HepG2 (cell line): ENCODE data around the gene TTLL8. TPM values are rescaled to one million over a fixed set of nuclear protein-coding genes. Genes with fewer than 3 reads are reported as not detected.
A peak's percentile ranks its signal among the peaks of the same experiment; 100 is the strongest.

Experiments used
- ATAC-seq: fragments of 200-7000 bp; cut with Tn5 transposase; 3 replicates; pipeline ENCODE4 v1.9.1; 2020; ENCODE audit warnings: mild to moderate bottlenecking, moderate library complexity
- BruUV-seq: library from RNA; stranded (reverse); fragments of 400-500 nt; replicated peaks from 2 replicates; lab custom pipeline; 2021; lab: Mats Ljungman, UMichigan
- CTCF ChIA-PET: fragments of 300-600 bp; formaldehyde crosslinking; extraction: SDS; loops from one replicate; lab custom pipeline; 2021; ENCODE audit warnings: low total read pairs, inconsistent platforms, low intra/inter-chr PET ratio; lab: Yijun Ruan, JAX
- POLR2A ChIA-PET: fragments of 350-600 bp; sonication (Branson Sonifier 250); formaldehyde crosslinking; loops from one replicate; lab custom pipeline; 2020; ENCODE audit warnings: antibody characterized with exemption, inconsistent platforms; lab: Yijun Ruan, JAX
- DNase-seq: peaks from one replicate; pipeline ENCODE4 v3.0.0-alpha.2; 2015; ENCODE audit warnings: low spot score
- FAIRE-seq: peaks from 3 replicates; lab custom pipeline; 2011; peaks lifted over from hg19 to GRCh38; lab: Jason Lieb, UNC
- H2AFZ ChIP-seq: one replicate; pipeline ENCODE4 v1.6.1; 2011; ENCODE audit warnings: low read length, inconsistent platforms
- H3K27ac ChIP-seq: fragments of 300-600 bp; 3 replicates; pipeline ENCODE4 v1.8.0; 2011; ENCODE audit warnings: mixed run types, mild to moderate bottlenecking, mixed read lengths, low read length, inconsistent platforms; ENCODE audit not compliant: insufficient read depth; ENCODE audit errors: extremely low read length
- H3K27me3 ChIP-seq, 2 experiments: fragments of 200-600 bp in 1 of 2; 2 replicates in 1 of 2; 3 replicates in 1 of 2; pipeline versions ENCODE4 v1.6.0 to v1.8.0; 2011; ENCODE audit warnings: low read length in 2 of 2, mild to moderate bottlenecking in 2 of 2, moderate library complexity in 2 of 2, inconsistent platforms in 1 of 2; ENCODE audit not compliant: insufficient read depth in 2 of 2, control insufficient read depth in 1 of 2
- H3K36me3 ChIP-seq, 2 experiments: fragments of 200-600 bp in 1 of 2; replicated peaks in 1 of 2; 2 replicates in 1 of 2; 3 replicates in 1 of 2; pipeline versions ENCODE4 v1.5.1 to v1.8.0; 2011; ENCODE audit warnings: low read length in 2 of 2, inconsistent platforms in 1 of 2; ENCODE audit not compliant: insufficient read depth in 2 of 2, control insufficient read depth in 1 of 2
- H3K4me1 ChIP-seq: 2 replicates; pipeline ENCODE4 v1.5.1; 2012; ENCODE audit warnings: low read length, inconsistent platforms; ENCODE audit not compliant: insufficient read depth
- H3K4me2 ChIP-seq: 2 replicates; pipeline ENCODE4 v1.6.0; 2011; ENCODE audit warnings: low read depth, low read length, inconsistent platforms
- H3K4me3 ChIP-seq, 3 experiments: fragments of 200-600 bp in 1 of 3; sonication (generic), shearing (Covaris generic) in 1 of 3; replicated peaks in 1 of 3; 2 replicates each; pipeline ENCODE4 v1.5.1; 2011 to 2016; ENCODE audit warnings: low read length in 3 of 3, inconsistent platforms in 2 of 3, low read depth in 2 of 3, mild to moderate bottlenecking in 2 of 3, control low read depth in 1 of 3, mixed read lengths in 1 of 3; ENCODE audit not compliant: insufficient read depth in 1 of 3
- H3K79me2 ChIP-seq: one replicate; pipeline ENCODE4 v1.6.1; 2011; ENCODE audit warnings: low read length, inconsistent platforms; ENCODE audit not compliant: insufficient read depth
- H3K9ac ChIP-seq: 2 replicates; pipeline ENCODE4 v1.6.0; 2011; ENCODE audit warnings: mild to moderate bottlenecking, low read depth, low read length, inconsistent platforms; ENCODE audit not compliant: insufficient read depth
- H3K9me3 ChIP-seq: 2 replicates; pipeline ENCODE4 v1.5.1; 2012; ENCODE audit warnings: mild to moderate bottlenecking, low read length
- H4K20me1 ChIP-seq: 2 replicates; pipeline ENCODE4 v1.6.0; 2011; ENCODE audit warnings: inconsistent platforms, mild to moderate bottlenecking, low read length, moderate library complexity; ENCODE audit not compliant: insufficient read depth
- FOXJ3 ChIP-seq: sonication (generic); formaldehyde crosslinking; IDR thresholded peaks from 2 replicates; pipeline ENCODE4 v1.4.0; 2020; ENCODE audit warnings: missing genetic modification reagents, mild to moderate bottlenecking, borderline replicate concordance
- MAFF ChIP-seq: IDR thresholded peaks from 2 replicates; pipeline ENCODE4 v1.6.1; 2011; ENCODE audit warnings: low read depth, low read length, improper control_type of control experiment
- MAFK ChIP-seq, 2 experiments: IDR thresholded peaks in 1 of 2; conservative IDR thresholded peaks in 1 of 2; 2 replicates each; pipeline ENCODE4 v1.6.1; 2011; ENCODE audit warnings: improper control_type of control experiment in 2 of 2, low read length in 2 of 2
- RAD21 ChIP-seq: fragments of 450-650 bp; formaldehyde crosslinking; IDR thresholded peaks from 2 replicates; pipeline ENCODE4 v1.5.0; 2020; ENCODE audit warnings: mild to moderate bottlenecking
- SRY ChIP-seq: sonication (generic); formaldehyde crosslinking; IDR thresholded peaks from 2 replicates; pipeline ENCODE4 v1.8.0; 2022; ENCODE audit warnings: mild to moderate bottlenecking, missing genetic modification reagents
- ZNF333 ChIP-seq: sonication (generic); formaldehyde crosslinking; IDR thresholded peaks from 2 replicates; pipeline ENCODE4 v1.4.0; 2020; ENCODE audit warnings: mild to moderate bottlenecking, missing genetic modification reagents, borderline replicate concordance
- ZNF34 ChIP-seq: sonication (generic); formaldehyde crosslinking; IDR thresholded peaks from 2 replicates; pipeline ENCODE4 v1.4.0; 2020; ENCODE audit warnings: mild to moderate bottlenecking, missing genetic modification reagents, borderline replicate concordance
- ZNF614 ChIP-seq: IDR thresholded peaks from 2 replicates; pipeline ENCODE4 v1.6.1; 2018; ENCODE audit warnings: missing biosample characterization, missing genetic modification reagents, inconsistent platforms, borderline replicate concordance
- WGBS: methylation state at CpG from one replicate; pipeline ENCODE4 v1.1.6; 2017; ENCODE audit warnings: low lambda C conversion rate; 5-methylcytosine and 5-hydroxymethylcytosine counted together
- in situ Hi-C: cut with HindIII; loops from 2 replicates; pipeline ENCODE4 v1.10.0; 2017; ENCODE audit warnings: low pct_unique_long_range_greater_than_20kb; ENCODE audit not compliant: extremely low pct_ligation_motif_present
- intact Hi-C: fragments of 100-400 bp; cut with micrococcal nuclease; formaldehyde crosslinking; loops from one replicate; pipeline ENCODE4 v1.10.0; 2022; ENCODE audit not compliant: unreplicated experiment
- polyA plus RNA-seq, 8 experiments: library from polyadenylated mRNA; depleted of rRNA in 3 of 8; stranded (reverse) in 7 of 8; unstranded in 1 of 8; fragments of >200 nt; fragmentation: Illumina TruSeq in 4 of 8; extraction: Trizol in 4 of 8; gene quantifications; 2 replicates each; pipeline versions ENCODE4 v1.2.1 to v1.2.3, GENCODE V29; 2011 to 2016; ENCODE audit warnings: low read depth in 4 of 8, missing spikeins in 1 of 8, mixed read lengths in 1 of 8; ENCODE audit not compliant: insufficient read depth in 1 of 8
- total RNA-seq, 5 experiments: library from RNA; depleted of rRNA; stranded (reverse); fragments of >200 nt; fragmentation: Illumina TruSeq; extraction: Trizol; gene quantifications; 2 replicates each; pipeline ENCODE4 v1.2.3, GENCODE V29; 2016; ENCODE audit warnings: low read depth in 1 of 5
- TF ChIP-seq, protein P1 (sequence below): sonication (generic); formaldehyde crosslinking; IDR thresholded peaks from 2 replicates; pipeline ENCODE4 v1.5.0; 2020; ENCODE audit warnings: missing genetic modification reagents, mild to moderate bottlenecking, borderline replicate concordance

TTLL8 gene
- total and polyA plus RNA-seq, 2 of the 13 experiments (the other 11 are each of a cell fraction or from before 2014, with no cell fraction given), result not detected

DNA sequence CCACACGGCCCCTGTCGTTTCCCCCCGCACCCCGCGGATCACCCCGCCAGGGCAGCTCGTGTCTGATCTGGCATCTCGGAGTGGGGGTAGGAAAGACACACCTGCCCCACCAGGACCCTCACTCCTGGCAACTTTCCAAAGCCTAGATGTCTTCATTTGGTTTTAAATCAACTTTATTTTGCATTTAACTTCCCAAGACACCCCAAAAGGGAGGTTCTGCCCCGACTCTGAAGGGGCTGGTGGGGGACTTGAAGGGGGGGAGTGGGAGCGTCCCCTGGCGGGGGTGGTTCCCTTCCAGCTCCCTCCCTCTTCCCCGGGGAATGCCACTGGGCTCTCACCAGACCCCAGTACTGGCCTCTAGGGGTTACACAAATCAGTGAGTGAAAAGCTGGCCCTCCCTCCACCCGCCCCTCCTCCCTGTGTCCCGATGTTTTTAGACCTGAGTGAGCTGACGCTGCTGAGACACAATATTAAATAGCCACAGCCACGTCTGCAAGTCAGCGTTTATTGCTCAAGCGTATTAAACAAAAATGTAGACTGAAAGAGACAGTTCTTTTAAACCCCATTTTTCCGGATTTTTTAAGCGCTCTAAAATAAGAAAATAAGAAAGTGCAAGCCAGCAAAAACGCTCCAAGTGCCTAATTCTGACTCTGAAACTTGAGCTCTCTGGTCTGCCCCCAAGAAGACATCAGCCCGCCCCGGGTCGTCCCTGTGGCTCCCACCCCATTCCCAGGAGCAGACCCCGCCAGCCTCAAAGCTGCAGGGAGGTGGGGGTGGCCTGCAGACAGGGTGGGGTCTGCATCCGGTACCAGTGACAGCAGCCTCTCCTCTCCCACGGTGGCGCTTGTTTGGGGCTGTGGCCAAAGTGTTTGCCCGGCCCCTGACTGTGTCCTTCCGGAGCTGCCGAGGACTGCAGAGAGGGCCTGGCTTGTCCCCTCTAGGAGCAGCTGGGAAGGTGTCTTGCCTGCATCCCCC is 1.1 kb upstream of the TTLL8 start:
- intact Hi-C loops, result no loop called here
- FAIRE-seq (no peak), DNase-seq (peak; percentile 24), ATAC-seq (peak; percentile 34; the same call in 2 of the 3 replicates)
- no TSS peak for BruUV-seq
- no peaks in the 10 kb centered on the region for H3K79me2 ChIP-seq
- 44% methylated on average over 20 of the region's 31 CpGs for WGBS
- no peaks in the 10 kb centered on the region for H3K36me3 ChIP-seq
- H4K20me1 ChIP-seq, result no peaks in the 10 kb centered on the region
- H3K9me3 ChIP-seq, result no peaks in the 10 kb centered on the region
- TF ChIP-seq MAFF (peak; percentile 43; the same call in 1 of the 2 replicates), ZNF34 (no peak), MAFK (conservative IDR thresholded peaks at IDR 0.05 in 1 of 2, IDR thresholded peaks at IDR 0.05 in 1 of 2; ENCODE audit: low read length in 2 of 2) (peak; percentile 56 to 59; a peak in 3 of 4 replicates), FOXJ3 (CRISPR knock-in tag) (no peak)
- POLR2A ChIA-PET, result no interaction called here
- H3K27ac ChIP-seq, result no peak overlapping the region
- H3K27me3 ChIP-seq, result peaks cover 4 to 29% of the 10 kb centered on the region in 2 experiments
- H3K4me3 ChIP-seq, result no peak overlapping the region
- in situ Hi-C loops, result no loop called here
- CTCF ChIA-PET, result no interaction called here
- H2AFZ ChIP-seq, result no peak overlapping the region
- no peak overlapping the region for H3K4me2 ChIP-seq
- H3K9ac ChIP-seq, result no peak overlapping the region
- H3K4me1 ChIP-seq, result peaks cover 7% of the 10 kb centered on the region; the same call in 1 of the 2 replicates

DNA sequence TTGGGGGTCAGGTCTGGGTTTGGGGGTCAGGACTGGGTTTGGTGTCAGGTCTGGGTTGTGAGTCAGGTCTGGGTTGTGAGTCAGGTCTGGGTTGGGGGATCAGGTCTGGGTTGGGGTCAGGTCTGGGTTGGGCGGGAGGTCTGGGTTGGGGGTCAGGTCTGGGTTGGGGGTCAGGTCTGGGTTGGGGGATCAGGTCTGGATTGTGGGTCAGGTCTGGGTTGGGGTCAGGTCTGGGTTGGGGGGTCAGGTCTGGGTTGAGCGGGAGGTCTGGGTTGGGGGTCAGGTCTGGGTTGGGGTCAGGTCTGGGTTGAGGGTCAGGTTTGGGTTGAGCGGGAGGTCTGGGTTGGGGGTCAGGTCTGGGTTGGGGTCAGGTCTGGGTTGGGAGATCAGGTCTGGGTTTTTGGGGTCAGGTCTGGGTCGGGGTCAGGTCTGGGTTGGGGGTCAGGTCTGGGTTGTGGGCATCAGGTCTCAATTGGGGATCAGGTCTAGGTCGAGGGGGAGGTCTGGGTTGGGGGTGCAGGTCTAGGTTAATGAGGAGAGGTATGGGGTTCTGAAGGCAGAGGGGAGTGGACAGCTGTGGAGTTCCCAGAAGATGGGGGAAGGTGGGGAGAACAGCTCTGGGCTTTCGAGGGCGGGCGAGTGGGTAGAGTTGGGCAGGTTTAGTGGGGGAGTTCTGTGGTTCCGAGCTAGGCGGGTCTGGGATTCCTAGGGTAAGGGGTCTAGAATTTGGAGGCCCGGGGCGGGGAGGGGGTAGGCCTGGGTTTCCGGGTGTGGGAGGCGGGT is 629 bp downstream of the TTLL8 start:
- H3K27me3 ChIP-seq, result peaks cover 4 to 25% of the 10 kb centered on the region in 2 experiments
- ChIA-PET POLR2A (no interaction called here), CTCF (no interaction called here)
- no peaks in the 10 kb centered on the region for H3K9me3 ChIP-seq
- in situ Hi-C loops, result no loop called here
- no peaks in the 10 kb centered on the region for H3K79me2 ChIP-seq
- no peaks in the 10 kb centered on the region for H4K20me1 ChIP-seq
- DNase-seq, result no peak
- no peak for FAIRE-seq
- no peak overlapping the region for H3K4me2 ChIP-seq
- no peak overlapping the region for H3K4me3 ChIP-seq
- WGBS, result 76% methylated on average over 13 of the region's 14 CpGs
- BruUV-seq, result no TSS peak
- ATAC-seq, result no peak
- intact Hi-C loops, result no loop called here
- no peak overlapping the region for H3K27ac ChIP-seq
- no peaks in the 10 kb centered on the region for H3K36me3 ChIP-seq
- H3K9ac ChIP-seq, result no peak overlapping the region
- no peak overlapping the region for H2AFZ ChIP-seq
- H3K4me1 ChIP-seq, result peaks cover 7% of the 10 kb centered on the region; the same call in 1 of the 2 replicates
- TF ChIP-seq, protein P1, sequence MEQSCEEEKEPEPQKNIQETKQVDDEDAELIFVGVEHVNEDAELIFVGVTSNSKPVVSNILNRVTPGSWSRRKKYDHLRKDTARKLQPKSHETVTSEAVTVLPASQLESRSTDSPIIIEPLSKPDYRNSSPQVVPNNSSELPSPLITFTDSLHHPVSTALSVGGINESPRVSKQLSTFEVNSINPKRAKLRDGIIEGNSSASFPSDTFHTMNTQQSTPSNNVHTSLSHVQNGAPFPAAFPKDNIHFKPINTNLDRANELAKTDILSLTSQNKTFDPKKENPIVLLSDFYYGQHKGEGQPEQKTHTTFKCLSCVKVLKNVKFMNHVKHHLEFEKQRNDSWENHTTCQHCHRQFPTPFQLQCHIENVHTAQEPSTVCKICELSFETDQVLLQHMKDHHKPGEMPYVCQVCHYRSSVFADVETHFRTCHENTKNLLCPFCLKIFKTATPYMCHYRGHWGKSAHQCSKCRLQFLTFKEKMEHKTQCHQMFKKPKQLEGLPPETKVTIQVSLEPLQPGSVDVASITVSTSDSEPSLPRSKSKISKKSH (CRISPR knock-in tag), result no peak
- TF ChIP-seq RAD21 (CRISPR knock-in tag) (no peak), SRY (CRISPR knock-in tag) (no peak), ZNF333 (CRISPR knock-in tag) (no peak), ZNF614 (no peak)
